Colonic mucosa (tissue), 4 donors: ENCODE results near the gene UQCRHL. TPM values are rescaled to one million over a fixed set of nuclear protein-coding genes. Genes with fewer than 3 reads are reported as not detected.

Source experiments
- DNase-seq: peaks from one replicate; pipeline ENCODE4 v3.0.0-alpha.2; 2020
- H3K27ac ChIP-seq: fragments of 200-600 bp; one replicate; pipeline ENCODE4 v1.8.0; 2021
- H3K27me3 ChIP-seq: fragments of 200-600 bp; one replicate; pipeline ENCODE4 v1.8.0; 2021
- H3K36me3 ChIP-seq: fragments of 200-600 bp; one replicate; pipeline ENCODE4 v1.8.0; 2021
- H3K4me1 ChIP-seq: fragments of 200-600 bp; one replicate; pipeline ENCODE4 v1.8.0; 2021; ENCODE audit warnings: mild to moderate bottlenecking
- H3K4me3 ChIP-seq: fragments of 200-600 bp; one replicate; pipeline ENCODE4 v1.8.0; 2021
- H3K9ac ChIP-seq, 2 donors: one replicate each; pipeline ENCODE4 v1.7.0; 2013; ENCODE audit warnings: control low read depth in 2 of 2, low read depth in 2 of 2, low read length in 2 of 2
- H3K9me3 ChIP-seq: fragments of 200-600 bp; one replicate; pipeline ENCODE4 v1.8.0; 2021
- intact Hi-C: fragments of 100-400 bp; cut with DNase I; formaldehyde crosslinking; loops from one replicate; pipeline ENCODE4 v1.14.1; 2022
- total RNA-seq, 2 donors: library from RNA; stranded (reverse); fragmentation: NEBNext Ultra II Directional in 1 of 2; extraction: Animal tissue kit (Norgen Biotek cat#: 25700) in 1 of 2; gene quantifications; one replicate each; pipeline ENCODE4 v1.2.1, GENCODE V29; 2021
- TF ChIP-seq, protein P1 (sequence below): fragments of 200-600 bp; IDR thresholded peaks from one replicate; pipeline ENCODE4 v1.8.0; 2022; ENCODE audit warnings: antibody characterized with exemption, mild to moderate bottlenecking
- donor health status: healthy.
- donor health status: DM: no; HTN: no; CAD: no.
- donor health status: DM: no; HTN: no; CAD: no.

The UQCRHL gene
- total RNA-seq, 2 donors from 2014 or later: 2.4 to 3.2 TPM

- Histone ChIP-seq H3K9ac (peak overlapping the region; percentile 79 to 86), H3K27me3 (no peaks in the 10 kb centered on the region), H3K4me3 (peak overlapping the region; percentile 65), H3K4me1 (no peaks in the 10 kb centered on the region), H3K36me3 (no peaks in the 10 kb centered on the region), H3K27ac (peak overlapping the region; percentile 76), H3K9me3 (no peaks in the 10 kb centered on the region)
- TF ChIP-seq, protein P1, sequence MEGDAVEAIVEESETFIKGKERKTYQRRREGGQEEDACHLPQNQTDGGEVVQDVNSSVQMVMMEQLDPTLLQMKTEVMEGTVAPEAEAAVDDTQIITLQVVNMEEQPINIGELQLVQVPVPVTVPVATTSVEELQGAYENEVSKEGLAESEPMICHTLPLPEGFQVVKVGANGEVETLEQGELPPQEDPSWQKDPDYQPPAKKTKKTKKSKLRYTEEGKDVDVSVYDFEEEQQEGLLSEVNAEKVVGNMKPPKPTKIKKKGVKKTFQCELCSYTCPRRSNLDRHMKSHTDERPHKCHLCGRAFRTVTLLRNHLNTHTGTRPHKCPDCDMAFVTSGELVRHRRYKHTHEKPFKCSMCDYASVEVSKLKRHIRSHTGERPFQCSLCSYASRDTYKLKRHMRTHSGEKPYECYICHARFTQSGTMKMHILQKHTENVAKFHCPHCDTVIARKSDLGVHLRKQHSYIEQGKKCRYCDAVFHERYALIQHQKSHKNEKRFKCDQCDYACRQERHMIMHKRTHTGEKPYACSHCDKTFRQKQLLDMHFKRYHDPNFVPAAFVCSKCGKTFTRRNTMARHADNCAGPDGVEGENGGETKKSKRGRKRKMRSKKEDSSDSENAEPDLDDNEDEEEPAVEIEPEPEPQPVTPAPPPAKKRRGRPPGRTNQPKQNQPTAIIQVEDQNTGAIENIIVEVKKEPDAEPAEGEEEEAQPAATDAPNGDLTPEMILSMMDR: no peak
- peak; percentile 69 for DNase-seq
- intact Hi-C loops: no loop called here
These were observed 49.7 kb downstream of the UQCRHL start for GRCh38 chr1:15757575-15758342.

Other genes starting within 250 kb of the UQCRHL start
- gene AGMAT, start 222.6 kb downstream of the UQCRHL start, total RNA-seq: 10 to 100 TPM; 21.6 to 54.2 TPM
- gene DDI2, start 190.2 kb downstream of the UQCRHL start, total RNA-seq: 10 to 100 TPM; 28.6 to 38.7 TPM
- gene PLEKHM2, start 123.3 kb downstream of the UQCRHL start, total RNA-seq: 10 to 100 TPM; 32.7 to 37.2 TPM
- 10 to 100 TPM in 1 of 2 donors, 1 to 10 TPM in 1; 3.2 to 16.0 TPM for gene SLC25A34, start 71.4 kb downstream of the UQCRHL start, total RNA-seq
- gene TMEM82, start 65.2 kb downstream of the UQCRHL start, total RNA-seq: 10 to 100 TPM; 11.5 to 17.0 TPM
- 100 to 1,000 TPM; 167 to 213 TPM for gene FBLIM1, start 48.9 kb downstream of the UQCRHL start, total RNA-seq
- gene SPEN, start 40.1 kb upstream of the UQCRHL start, total RNA-seq: 10 to 100 TPM; 40.9 to 42.5 TPM
- 10 to 100 TPM; 24.9 to 36.3 TPM for gene ZBTB17, start 168.5 kb upstream of the UQCRHL start, total RNA-seq
- gene SRARP, start 196.6 kb upstream of the UQCRHL start, total RNA-seq: not detected
- gene HSPB7, start 210.4 kb upstream of the UQCRHL start, total RNA-seq: 10 to 100 TPM in 1 of 2 donors, 1 to 10 TPM in 1; 1.1 to 12.7 TPM
- under 1 TPM in 1 of 2 donors, not detected in 1; 0.42 TPM for gene CLCNKA, start 214.4 kb upstream of the UQCRHL start, total RNA-seq
- under 1 TPM in 1 of 2 donors, not detected in 1; 0.12 TPM for gene CLCNKB, start 236.1 kb upstream of the UQCRHL start, total RNA-seq